Fibroblast of gingiva (primary cell): Measurements from ENCODE around the gene AKR1C1.
A peak's percentile ranks its signal among the peaks of the same experiment; 100 is the strongest.
"Not testable (repeated sequence)": the region's sequence is repeated elsewhere in the genome, so short reads cannot be mapped to it uniquely, and the experiment has no call there.

Source experiments
- DNase-seq: peaks from one replicate; pipeline ENCODE4 v3.0.0-alpha.2; 2011; ENCODE audit warnings: low read depth

Gene AKR1C1

GRCh38 chr10:4947635-4948596 is 15.3 kb upstream of the AKR1C1 start:
- DNase-seq: peak; percentile 98

GRCh38 chr10:4951512-4952162 is 11.6 kb upstream of the AKR1C1 start:
- DNase-seq: not testable (repeated sequence)

- no peak for DNase-seq
These were observed 9.8 kb upstream of the AKR1C1 start for GRCh38 chr10:4953405-4953804.

GRCh38 chr10:4956088-4956487 is 7.1 kb upstream of the AKR1C1 start:
- not testable (repeated sequence) for DNase-seq

GRCh38 chr10:4956955-4957645 is 6.1 kb upstream of the AKR1C1 start:
- not testable (repeated sequence) for DNase-seq

GRCh38 chr10:4961558-4961957 is 1.7 kb upstream of the AKR1C1 start:
- DNase-seq: not testable (repeated sequence)

- not testable (repeated sequence) for DNase-seq
These were observed 907 bp upstream of the AKR1C1 start for GRCh38 chr10:4962308-4962707.

- not testable (repeated sequence) for DNase-seq
These were observed 570 bp downstream of the AKR1C1 start for GRCh38 chr10:4963815-4964154.

- DNase-seq: not testable (repeated sequence)
These were observed 2.5 kb downstream of the AKR1C1 start for GRCh38 chr10:4965763-4966162.

- DNase-seq: not testable (repeated sequence)
These were observed 4.0 kb downstream of the AKR1C1 start for GRCh38 chr10:4967189-4967588.

GRCh38 chr10:4969289-4969688 is 6.1 kb downstream of the AKR1C1 start:
- not testable (repeated sequence) for DNase-seq

- DNase-seq: not testable (repeated sequence)
These were observed 7.1 kb downstream of the AKR1C1 start for GRCh38 chr10:4970362-4970761.

- not testable (repeated sequence) for DNase-seq
These were observed 9.3 kb downstream of the AKR1C1 start for GRCh38 chr10:4972369-4973142.

GRCh38 chr10:4973294-4973693 is 10.1 kb downstream of the AKR1C1 start:
- not testable (repeated sequence) for DNase-seq

GRCh38 chr10:4974400-4974799 is 11.2 kb downstream of the AKR1C1 start:
- DNase-seq: not testable (repeated sequence)

- DNase-seq: no peak
These were observed 13.8 kb downstream of the AKR1C1 start for GRCh38 chr10:4977025-4977424.

- no peak for DNase-seq
These were observed 15.7 kb downstream of the AKR1C1 start for GRCh38 chr10:4978870-4979269.

GRCh38 chr10:4980793-4981192 is 17.6 kb downstream of the AKR1C1 start:
- no peak for DNase-seq

GRCh38 chr10:4981722-4982471 is 18.7 kb downstream of the AKR1C1 start:
- peak; percentile 51 for DNase-seq

- DNase-seq: peak; percentile 49
These were observed 19.6 kb downstream of the AKR1C1 start for GRCh38 chr10:4982764-4983226.
